Activated naive CD4-positive, alpha-beta T cell treated with anti-CD3 and anti-CD28 coated beads, Interleukin-2, amount 10 ng/mL, durations not matched to agents 5 hours and 36 hours (primary cell): ENCODE data around the gene DLG3. TPM values are rescaled to one million over a fixed set of nuclear protein-coding genes. Genes with fewer than 3 reads are reported as not detected.

Experiments
- total RNA-seq, 2 experiments: library from RNA; stranded (reverse); gene quantifications; one replicate each; pipeline ENCODE4 v1.2.3, GENCODE V29; 2021

Gene DLG3
- total RNA-seq = 10 to 100 TPM; 15.2 to 15.4 TPM

GRCh38 chrX:70444326-70444945, at the start of gene DLG3:
DLG3 (plus strand) TSS chrX:70444835; CDS start chrX:70445202, 367 bp downstream.

GRCh38 chrX:70422851-70423341, 21.7 kb upstream of the DLG3 start, which contains the start of gene GDPD2:
GDPD2 (plus strand) TSS chrX:70423314; CDS start chrX:70424985, 1,671 bp downstream.

Other genes with a start within 250 kb of the DLG3 start
- not detected for gene AWAT1, start 210.2 kb upstream of the DLG3 start, total RNA-seq
- gene P2RY4, start 184.6 kb upstream of the DLG3 start, total RNA-seq = under 1 TPM; 0.14 to 0.28 TPM
- not detected for gene ARR3, start 176.5 kb upstream of the DLG3 start, total RNA-seq
- gene RAB41, start 162.7 kb upstream of the DLG3 start, total RNA-seq = not detected
- gene PDZD11, start 154.9 kb upstream of the DLG3 start, total RNA-seq = 10 to 100 TPM; 33.1 to 33.3 TPM
- gene KIF4A, start 154.7 kb upstream of the DLG3 start, total RNA-seq = 10 to 100 TPM; 28.0 to 28.8 TPM
- gene GDPD2, start 21.5 kb upstream of the DLG3 start, total RNA-seq = under 1 TPM; 0.12 to 0.33 TPM